CD4-positive, alpha-beta T cell (primary cell): ENCODE measurements around the gene FBXL3. TPM values are rescaled to one million over a fixed set of nuclear protein-coding genes. Genes with fewer than 3 reads are reported as not detected.

Experiments
- ATAC-seq: fragments of 200-7000 bp; cut with Tn5 transposase; one replicate; pipeline ENCODE4 v1.10.0; 2022; ENCODE audit warnings: mild to moderate bottlenecking; ENCODE audit not compliant: poor library complexity
- CTCF ChIA-PET: fragments of 350-600 bp; sonication (Branson Sonifier 250); formaldehyde crosslinking; loops from one replicate; lab custom pipeline; 2021; ENCODE audit warnings: antibody characterized with exemption, inconsistent platforms; lab: Charles Lee
- POLR2A ChIA-PET: fragments of 350-600 bp; sonication (Branson Sonifier 250); formaldehyde crosslinking; loops from one replicate; lab custom pipeline; 2021; ENCODE audit warnings: antibody characterized with exemption, inconsistent platforms; lab: Charles Lee
- DNase-seq, 14 experiments: peaks; one replicate each; pipeline ENCODE4 v3.0.0-alpha.2; 2013 to 2020; ENCODE audit warnings: mixed read lengths in 2 of 14
- H3K27ac ChIP-seq, 2 donors: one replicate each; pipeline versions ENCODE4 v1.5.1 to v1.7.0; 2013; ENCODE audit warnings: low read length in 2 of 2, low read depth in 1 of 2, mild to moderate bottlenecking in 1 of 2
- H3K27me3 ChIP-seq, 2 experiments: 1 replicate in 1 of 2; 2 replicates in 1 of 2; pipeline versions ENCODE4 v1.6.1 to v1.7.0; 2013; ENCODE audit warnings: low read length in 2 of 2, control low read depth in 1 of 2, mild to moderate bottlenecking in 1 of 2, moderate library complexity in 1 of 2; ENCODE audit not compliant: insufficient read depth in 2 of 2, control insufficient read depth in 1 of 2
- H3K36me3 ChIP-seq: one replicate; pipeline ENCODE4 v1.6.1; 2013; ENCODE audit warnings: low read length, control low read depth; ENCODE audit not compliant: insufficient read depth
- H3K4me1 ChIP-seq: one replicate; pipeline ENCODE4 v1.6.1; 2013; ENCODE audit warnings: low read length, control low read depth; ENCODE audit not compliant: insufficient read depth
- H3K4me3 ChIP-seq: one replicate; pipeline ENCODE4 v1.5.1; 2013; ENCODE audit warnings: mild to moderate bottlenecking, low read length, moderate library complexity
- H3K9me3 ChIP-seq, 2 experiments: 1 replicate in 1 of 2; 2 replicates in 1 of 2; pipeline versions ENCODE4 v1.6.1 to v1.7.0; 2013; ENCODE audit warnings: low read length in 2 of 2, mild to moderate bottlenecking in 2 of 2, control low read depth in 1 of 2, moderate library complexity in 1 of 2; ENCODE audit not compliant: control insufficient read depth in 1 of 2, insufficient read depth in 1 of 2
- H3K27ac Mint-ChIP-seq: one replicate; pipeline ENCODE4 v1.8.0; 2020; ENCODE audit warnings: mixed read lengths
- H3K27me3 Mint-ChIP-seq: one replicate; pipeline ENCODE4 v1.8.0; 2021; ENCODE audit warnings: mixed read lengths
- H3K36me3 Mint-ChIP-seq: one replicate; pipeline ENCODE4 v1.8.0; 2021; ENCODE audit warnings: low read depth, mixed read lengths
- H3K4me1 Mint-ChIP-seq: one replicate; pipeline ENCODE4 v1.8.0; 2021; ENCODE audit warnings: low read depth, mixed read lengths
- H3K4me3 Mint-ChIP-seq: one replicate; pipeline ENCODE4 v1.8.0; 2020; ENCODE audit warnings: mild to moderate bottlenecking, mixed read lengths
- H3K9me3 Mint-ChIP-seq: one replicate; pipeline ENCODE4 v1.8.0; 2020; ENCODE audit warnings: mixed read lengths
- CTCF ChIP-seq: fragments of 200-600 bp; IDR thresholded peaks from one replicate; pipeline ENCODE4 v1.8.0; 2022; ENCODE audit warnings: antibody characterized with exemption, mild to moderate bottlenecking
- intact Hi-C, 2 experiments: fragments of 100-400 bp; cut with DNase I in 1 of 2; cut with micrococcal nuclease in 1 of 2; formaldehyde crosslinking; loops; one replicate each; pipeline versions ENCODE4 v1.15.1 to v1.9.0; 2023 to 2025; cut with DNase I, micrococcal nuclease
- total RNA-seq, 174 experiments: library from RNA in 2 of 174; stranded (reverse) in 2 of 174; gene quantifications; one replicate each; pipeline ENCODE4 v1.2.3 and lab custom pipeline; 2021 to 2026

FBXL3 gene
- total RNA-seq, 2 experiments from 2014 or later: 88.7 to 90.4 TPM

GRCh38 chr13:77002590-77003190 is 24.3 kb downstream of the FBXL3 start:
- Histone ChIP-seq H3K27ac (no peak overlapping the region), H3K27me3 (no peaks in the 10 kb centered on the region), H3K4me3 (no peak overlapping the region), H3K4me1 (peaks cover 7% of the 10 kb centered on the region), H3K36me3 (peaks cover 56% of the 10 kb centered on the region), H3K9me3 (no peaks in the 10 kb centered on the region)
- Mint-ChIP-seq H3K27me3 (no peaks in the 10 kb centered on the region), H3K36me3 (peaks cover 78% of the 10 kb centered on the region), H3K9me3 (no peaks in the 10 kb centered on the region), H3K4me3 (no peak overlapping the region), H3K27ac (peak overlapping the region; percentile 51), H3K4me1 (peaks cover 73% of the 10 kb centered on the region)
- CTCF ChIA-PET: interaction anchor here (0.6 to 2.2 kb wide), 5 partner anchors 10 to 23 kb away, joined by 4 to 15 read pairs (median 5); no protein-coding TSS in a partner anchor
- ATAC-seq (no peak), DNase-seq (peak in 3 of 14 experiments; percentile 14 to 42 (median 39))
- intact Hi-C loops: no loop called here
- POLR2A ChIA-PET: interaction anchor here (2.0 to 6.2 kb wide), 2 partner anchors 11 to 23 kb away, joined by 7 to 55 read pairs; partner anchors contain the start of gene CLN5
- peak; percentile 61 for TF ChIP-seq CTCF

DNA sequence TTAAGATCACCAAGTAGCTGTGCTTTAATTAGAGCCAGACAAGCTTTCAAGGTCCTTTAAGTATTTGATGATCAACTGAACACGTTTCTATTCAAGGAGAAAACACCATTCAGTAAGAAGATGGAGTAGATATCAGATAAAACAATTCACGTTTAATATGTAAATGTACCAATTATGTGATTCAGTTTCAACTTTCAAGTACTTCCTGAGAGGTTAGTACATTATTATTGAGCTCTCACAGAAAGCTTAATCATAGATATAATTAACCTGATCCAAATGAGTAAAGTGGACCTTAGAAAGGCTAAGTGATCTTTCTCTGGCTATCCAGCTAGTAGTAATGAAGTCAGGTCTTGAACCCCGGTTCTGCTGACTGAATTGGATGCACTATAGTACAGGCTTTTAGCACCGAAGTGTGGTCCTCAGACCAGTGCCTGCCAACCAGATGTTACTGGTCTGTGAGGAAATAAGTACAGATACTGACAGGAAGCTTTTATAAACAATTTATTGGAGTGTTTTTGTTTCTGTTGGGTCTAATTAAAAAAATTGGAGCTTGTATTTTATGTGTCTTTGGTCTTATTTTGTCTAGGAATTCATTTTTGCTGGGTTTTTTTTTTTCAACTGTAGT is 24.9 kb downstream of the FBXL3 start:
- intact Hi-C loops: no loop called here
- Mint-ChIP-seq H3K36me3 (peaks cover 79% of the 10 kb centered on the region), H3K4me1 (peaks cover 67% of the 10 kb centered on the region), H3K27me3 (no peaks in the 10 kb centered on the region), H3K9me3 (no peaks in the 10 kb centered on the region), H3K27ac (peak overlapping the region; percentile 79), H3K4me3 (no peak overlapping the region)
- peaks cover 54% of the 10 kb centered on the region for H3K36me3 ChIP-seq
- ATAC-seq (no peak), DNase-seq (no peak)
- H3K4me3 ChIP-seq: no peak overlapping the region
- H3K27me3 ChIP-seq: no peaks in the 10 kb centered on the region
- ChIA-PET CTCF (interaction anchor here (1.0 to 2.2 kb wide), 5 partner anchors 9 to 116 kb away, joined by 3 to 15 read pairs (median 5); partner anchors contain the start of gene KCTD12), POLR2A (interaction anchor here (2.0 to 6.2 kb wide), 2 partner anchors 10 to 24 kb away, joined by 7 to 55 read pairs; partner anchors contain the start of gene CLN5)
- peak overlapping the region in 1 of 2 donors; percentile 5 for H3K27ac ChIP-seq
- no peak for TF ChIP-seq CTCF
- peaks cover 7% of the 10 kb centered on the region for H3K4me1 ChIP-seq
- H3K9me3 ChIP-seq: no peaks in the 10 kb centered on the region

DNA sequence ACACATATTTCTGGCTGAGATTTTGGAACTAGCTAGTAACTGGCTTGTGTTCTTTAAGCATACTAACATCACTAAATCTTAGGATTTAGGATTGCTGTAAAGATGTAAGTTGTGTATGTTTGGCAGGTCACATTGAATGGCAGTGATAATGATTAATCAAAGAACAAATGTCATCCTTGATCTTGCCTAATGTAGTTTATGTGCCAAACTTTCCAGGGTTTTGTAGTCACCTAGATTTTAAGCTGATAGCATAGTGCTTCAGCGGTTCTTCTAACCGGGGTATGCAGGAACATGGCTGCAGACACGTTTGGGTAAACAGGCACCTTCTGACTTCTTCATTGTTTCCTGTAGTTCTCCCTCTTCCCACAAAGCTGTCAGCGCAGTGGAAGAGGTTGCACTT is 25.4 kb downstream of the FBXL3 start:
- POLR2A ChIA-PET: interaction anchor here (0.8 to 6.2 kb wide), 5 partner anchors 10 to 26 kb away, joined by 3 to 55 read pairs (median 5); partner anchors contain the start of genes CLN5 and FBXL3
- Mint-ChIP-seq H3K4me3 (no peak overlapping the region), H3K27ac (peak overlapping the region; percentile 79), H3K36me3 (peaks cover 79% of the 10 kb centered on the region), H3K9me3 (no peaks in the 10 kb centered on the region), H3K4me1 (peaks cover 67% of the 10 kb centered on the region), H3K27me3 (no peaks in the 10 kb centered on the region)
- no peak for TF ChIP-seq CTCF
- no peaks in the 10 kb centered on the region for H3K27me3 ChIP-seq
- intact Hi-C loops: no loop called here
- peak overlapping the region in 1 of 2 donors; percentile 5 for H3K27ac ChIP-seq
- peaks cover 49% of the 10 kb centered on the region for H3K36me3 ChIP-seq
- ATAC-seq: no peak
- CTCF ChIA-PET: interaction anchor here (0.8 to 2.2 kb wide), 6 partner anchors 9 to 115 kb away, joined by 3 to 15 read pairs (median 4); partner anchors contain the start of gene KCTD12
- H3K4me3 ChIP-seq: no peak overlapping the region
- peaks cover 7% of the 10 kb centered on the region for H3K4me1 ChIP-seq
- no peaks in the 10 kb centered on the region for H3K9me3 ChIP-seq
- DNase-seq: no peak
